T47D (cell line): ENCODE data around the gene OR1M1.
"Not testable (repeated sequence)": the region's sequence is repeated elsewhere in the genome, so short reads cannot be mapped to it uniquely, and the experiment has no call there.

Experiments used
- DNase-seq, 2 experiments: peaks; one replicate each; pipeline versions ENCODE4 v3.0.0 to v3.0.0-alpha.2; 2011 to 2012; ENCODE audit warnings: low read depth in 1 of 2, low spot score in 1 of 2
- JUND ChIP-seq: IDR thresholded peaks from 2 replicates; pipeline ENCODE4 v1.6.1; 2012; ENCODE audit warnings: low read depth
- in situ Hi-C: cut with HindIII; loops from 2 replicates; pipeline ENCODE4 v1.10.0; 2016; ENCODE audit warnings: low sequenced_read_pairs, low pct_unique_long_range_greater_than_20kb

Gene OR1M1, protein sequence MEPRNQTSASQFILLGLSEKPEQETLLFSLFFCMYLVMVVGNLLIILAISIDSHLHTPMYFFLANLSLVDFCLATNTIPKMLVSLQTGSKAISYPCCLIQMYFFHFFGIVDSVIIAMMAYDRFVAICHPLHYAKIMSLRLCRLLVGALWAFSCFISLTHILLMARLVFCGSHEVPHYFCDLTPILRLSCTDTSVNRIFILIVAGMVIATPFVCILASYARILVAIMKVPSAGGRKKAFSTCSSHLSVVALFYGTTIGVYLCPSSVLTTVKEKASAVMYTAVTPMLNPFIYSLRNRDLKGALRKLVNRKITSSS

DNA sequence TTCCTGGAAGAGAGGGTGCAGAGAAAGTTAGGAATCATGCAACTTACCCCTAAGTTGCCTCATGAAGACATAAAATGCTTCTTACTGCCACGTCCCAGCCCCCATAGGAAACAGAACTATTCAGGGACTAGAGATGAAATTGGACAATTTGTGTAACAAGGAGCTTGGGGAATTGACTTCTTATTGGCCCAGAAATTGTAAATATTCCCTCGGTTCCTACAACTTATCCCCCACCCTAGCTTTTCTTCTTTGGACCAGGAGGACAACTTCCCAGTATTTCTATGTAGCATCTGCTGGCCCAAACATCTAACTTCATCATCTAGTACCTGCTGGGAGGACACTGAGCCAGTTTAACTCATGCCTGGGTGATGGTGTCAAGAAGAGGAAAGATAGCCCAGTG, at the start of gene OR1M1:
TSS of gene OR1M1 (plus strand) at position 301 of the 400 bp plus-strand sequence. CDS start 6,184 bp downstream, outside the sequence.
- in situ Hi-C loops, result no loop called here
- no peak for DNase-seq
- no peak for TF ChIP-seq JUND

DNA sequence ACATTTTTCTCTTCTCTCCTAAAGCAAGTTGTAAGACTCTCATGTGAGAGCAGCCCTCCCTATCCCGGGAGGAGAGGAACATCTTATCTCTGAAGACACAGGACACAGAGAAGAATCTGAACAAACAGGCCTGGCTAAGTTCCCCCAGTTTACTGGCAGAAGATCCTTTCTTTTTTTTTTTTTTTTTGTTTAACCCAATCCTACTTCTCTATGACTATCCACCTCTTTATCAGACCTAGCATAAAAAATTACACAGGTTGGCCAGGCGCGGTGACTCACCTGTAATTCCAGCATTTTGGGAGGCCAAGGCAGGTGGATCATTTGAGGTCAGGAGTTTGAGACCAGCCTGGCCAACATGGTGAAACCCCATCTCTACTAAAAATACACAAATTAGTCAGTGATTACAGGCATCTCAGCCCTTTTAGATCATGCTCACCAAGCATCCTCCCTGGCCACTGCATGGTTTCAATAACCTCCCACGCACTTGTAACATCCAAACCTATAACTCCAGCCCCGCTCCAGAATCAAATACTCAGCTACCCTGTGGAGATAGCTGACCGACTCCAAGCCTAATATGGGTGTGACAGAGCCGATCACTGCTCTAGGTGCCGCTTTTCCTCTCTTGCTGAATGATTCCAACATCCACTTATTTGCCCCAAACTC, 49.3 kb upstream of the OR1M1 start:
- DNase-seq, result no peak
- TF ChIP-seq JUND, result no peak
- in situ Hi-C loops, result no loop called here

DNA sequence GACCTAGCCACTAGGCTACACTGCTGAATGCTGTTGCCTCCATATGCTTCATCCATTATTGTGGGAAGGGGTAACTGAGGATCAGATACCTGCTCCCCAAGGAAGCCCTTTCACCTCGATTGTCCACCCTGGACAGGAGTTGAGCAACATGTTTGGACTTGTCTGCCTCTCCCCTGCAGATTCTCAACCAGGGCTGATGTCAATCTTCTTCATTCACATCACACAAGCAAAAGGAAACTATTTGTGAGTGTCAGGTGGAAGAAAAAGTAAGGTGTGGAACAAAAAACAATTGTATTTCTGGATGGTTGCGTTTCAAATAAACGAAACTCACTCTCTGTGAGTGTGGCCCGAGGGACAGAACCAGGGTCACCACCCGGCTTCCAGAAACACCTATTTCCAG, 47.1 kb upstream of the OR1M1 start:
- no peak for TF ChIP-seq JUND
- in situ Hi-C loops, result no loop called here
- no peak for DNase-seq

DNA sequence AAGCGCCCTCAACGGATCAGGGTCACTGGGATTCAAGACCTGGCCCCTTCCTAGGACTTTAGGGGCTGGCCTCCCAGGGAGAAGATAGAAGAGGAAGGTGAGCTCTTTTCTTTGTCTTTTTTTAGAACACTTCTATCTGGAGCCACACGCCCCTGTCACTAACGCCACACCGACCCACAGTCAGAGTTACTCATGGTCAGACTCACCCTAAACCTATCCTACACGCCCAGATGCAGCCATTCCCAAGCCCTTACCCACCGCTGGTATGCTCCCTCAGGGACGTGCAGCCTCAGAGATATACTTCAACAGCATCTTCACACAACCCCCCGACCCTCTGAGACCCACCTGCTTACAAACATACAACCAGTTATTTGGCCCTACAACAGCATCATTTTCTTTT, 46.7 kb upstream of the OR1M1 start:
- in situ Hi-C loops, result no loop called here
- no peak for DNase-seq
- TF ChIP-seq JUND, result no peak

DNA sequence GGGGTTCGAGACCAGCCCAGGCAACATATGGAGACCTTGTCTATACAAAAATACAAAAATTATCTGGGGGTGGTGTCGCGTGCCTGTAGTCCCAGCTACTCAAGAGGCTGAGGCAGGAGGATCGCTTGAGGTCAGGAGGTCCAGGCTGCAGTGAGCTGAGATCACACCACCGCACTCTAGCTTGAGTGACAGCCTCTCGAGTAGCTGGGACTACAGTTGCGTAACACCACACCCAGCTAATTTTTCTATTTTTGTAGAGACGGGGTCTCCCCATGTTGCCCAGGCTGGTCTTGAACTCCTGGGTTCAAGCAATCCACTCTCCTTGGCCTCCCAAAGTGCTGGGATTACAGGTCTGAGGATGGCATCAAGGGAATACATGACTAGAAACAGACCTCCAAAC, 45.8 kb upstream of the OR1M1 start:
- TF ChIP-seq JUND, result no peak
- in situ Hi-C loops, result no loop called here
- no peak for DNase-seq

DNA sequence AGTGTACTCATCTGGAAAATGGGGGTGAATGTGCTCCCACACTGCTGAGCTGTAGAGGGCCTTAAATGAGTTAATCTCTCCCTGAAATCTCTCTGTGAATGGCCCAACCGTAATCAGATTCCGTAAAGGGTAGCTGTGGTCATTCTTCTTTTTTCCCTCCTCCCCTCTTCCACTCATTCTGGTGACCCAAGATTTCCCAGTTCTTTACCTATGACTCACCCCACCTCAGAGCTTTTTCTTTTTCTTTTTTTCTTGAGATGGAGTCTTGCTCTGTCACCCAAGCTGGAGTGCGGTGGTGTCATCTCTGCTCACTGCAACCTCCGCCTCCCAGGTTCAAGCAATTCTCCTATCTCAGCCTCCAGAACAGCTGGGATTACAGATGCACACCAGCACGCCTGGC, 43.3 kb upstream of the OR1M1 start:
- in situ Hi-C loops, result no loop called here

DNA sequence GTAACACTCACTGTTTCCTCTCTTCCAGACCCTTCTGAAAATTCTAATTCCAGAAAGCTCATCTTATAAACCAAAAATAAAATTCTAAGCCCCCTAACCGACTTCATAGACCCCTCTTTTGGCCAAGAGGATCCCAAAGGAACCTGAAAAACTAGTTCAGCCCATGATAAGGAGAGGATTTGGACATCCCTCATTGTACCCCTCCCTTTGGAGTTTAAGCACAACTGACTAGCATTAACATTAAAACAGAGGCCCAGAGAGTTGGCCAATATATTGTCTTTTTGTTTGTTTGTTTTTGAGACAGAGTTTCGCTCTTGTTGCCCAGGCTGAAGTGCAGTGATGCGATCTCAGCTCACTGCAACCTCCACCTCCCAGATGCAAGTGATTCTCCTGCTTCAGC, 42.4 kb upstream of the OR1M1 start:
- DNase-seq, result no peak
- in situ Hi-C loops, result no loop called here
- no peak for TF ChIP-seq JUND

More for the DNA sequence above, 43.3 kb upstream of the OR1M1 start:
- no peak for TF ChIP-seq JUND
- no peak for DNase-seq

DNA sequence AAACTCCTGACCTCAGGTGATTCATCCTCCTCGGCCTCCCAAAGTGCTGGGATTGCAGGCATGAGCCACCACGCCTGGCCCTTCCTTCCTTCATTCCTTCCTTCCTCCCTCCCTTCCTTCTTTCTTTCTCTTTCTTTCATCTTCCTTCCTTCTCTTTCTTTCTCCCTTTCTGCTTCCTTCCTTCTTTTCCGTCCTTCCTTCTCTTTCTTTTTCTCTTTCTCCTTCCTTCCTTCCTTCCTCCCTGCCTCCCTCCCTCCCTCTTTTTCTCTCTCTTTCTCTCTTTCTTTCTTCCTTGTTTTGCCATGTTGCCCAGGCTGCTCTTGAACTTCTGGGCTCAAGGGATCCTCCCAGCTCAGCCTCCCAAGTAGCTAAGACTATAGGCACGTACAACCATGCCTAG, 40.2 kb upstream of the OR1M1 start:
- DNase-seq, result no peak
- no peak for TF ChIP-seq JUND
- in situ Hi-C loops, result no loop called here

DNA sequence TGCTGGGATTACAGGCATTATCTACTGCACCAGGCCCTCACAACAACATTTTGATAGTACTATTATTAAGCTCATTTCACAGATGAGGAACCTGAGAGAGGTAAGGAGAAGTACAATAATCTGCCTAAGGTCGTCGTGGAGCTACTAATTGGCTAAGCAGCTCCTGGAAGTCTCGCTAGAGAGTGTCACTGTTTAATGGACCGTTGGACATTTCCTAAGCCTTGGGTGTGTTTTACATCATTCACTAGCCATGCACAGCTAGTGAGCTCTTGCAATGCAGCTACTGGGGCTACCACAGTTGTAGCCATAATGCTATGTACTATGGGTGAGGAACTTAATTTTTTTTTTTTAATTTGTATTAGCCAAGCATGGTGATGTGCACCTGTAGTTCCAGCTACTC, 34.0 kb upstream of the OR1M1 start:
- no peak for TF ChIP-seq JUND
- no peak for DNase-seq
- in situ Hi-C loops, result no loop called here

DNA sequence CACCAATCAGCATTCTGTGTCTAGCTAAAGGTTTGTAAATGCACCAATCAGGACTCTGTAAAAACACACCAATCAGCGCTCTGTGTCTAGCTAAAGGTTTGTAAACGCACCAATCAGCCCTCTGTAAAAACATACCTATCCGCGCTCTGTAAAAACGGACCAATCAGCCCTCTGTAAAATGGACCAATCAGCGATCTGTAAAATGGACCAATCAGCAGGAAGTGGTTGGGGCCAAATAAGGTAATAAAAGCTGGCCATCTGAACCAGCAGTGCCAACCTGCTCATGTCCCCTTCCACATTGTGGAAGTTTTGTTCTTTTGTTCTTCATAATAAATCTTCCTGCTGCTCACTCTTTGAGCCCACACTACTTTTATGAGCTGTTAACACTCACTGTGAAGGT, 33.2 kb upstream of the OR1M1 start:
- in situ Hi-C loops, result not testable (repeated sequence)

DNA sequence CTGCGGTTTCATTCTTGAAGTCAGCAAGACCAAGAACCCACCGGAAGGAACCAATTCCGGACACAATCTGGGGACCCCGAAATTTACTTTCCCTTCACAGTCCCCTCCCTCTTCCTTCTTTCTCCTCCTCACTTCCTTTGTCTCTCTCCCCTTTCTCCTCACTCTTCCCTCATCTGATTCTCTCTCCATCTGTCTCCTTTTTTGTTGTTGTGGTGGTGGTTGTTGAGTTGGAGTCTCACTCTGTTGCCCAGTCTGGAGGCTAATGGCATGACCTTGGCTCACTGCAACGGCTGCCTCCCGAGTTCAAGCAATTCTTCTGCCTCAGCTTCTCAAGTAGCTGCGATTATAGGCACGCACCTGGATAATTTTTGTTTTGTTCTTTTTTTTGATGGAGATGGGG, 32.7 kb upstream of the OR1M1 start:
- in situ Hi-C loops, result no loop called here
- no peak for DNase-seq
- no peak for TF ChIP-seq JUND

More for the DNA sequence above, 33.2 kb upstream of the OR1M1 start:
- DNase-seq, result not testable (repeated sequence)

DNA sequence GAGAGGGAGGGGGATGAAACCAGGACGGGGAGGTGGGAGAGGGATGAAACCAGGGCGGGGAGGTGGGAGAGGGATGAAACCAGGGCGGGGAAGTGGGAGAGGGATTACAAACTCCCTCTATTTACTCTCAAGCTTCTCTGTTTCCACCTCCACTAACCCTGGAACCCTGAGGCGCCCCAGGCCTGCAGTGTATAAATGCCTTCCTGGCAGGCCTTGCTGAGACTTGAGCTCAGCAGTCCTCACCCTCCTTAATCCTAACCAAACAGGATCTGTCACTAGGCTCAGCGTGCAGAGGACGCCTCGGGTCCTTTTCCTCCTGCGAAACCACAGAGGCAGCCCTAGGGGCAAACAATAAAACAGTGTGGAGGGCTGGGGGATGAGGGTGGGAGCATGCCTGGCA, 32.1 kb upstream of the OR1M1 start:
- in situ Hi-C loops, result no loop called here
- peak; percentile 45 to 98 for DNase-seq
- peak; percentile 57; the same call in 1 of the 2 replicates for TF ChIP-seq JUND

DNA sequence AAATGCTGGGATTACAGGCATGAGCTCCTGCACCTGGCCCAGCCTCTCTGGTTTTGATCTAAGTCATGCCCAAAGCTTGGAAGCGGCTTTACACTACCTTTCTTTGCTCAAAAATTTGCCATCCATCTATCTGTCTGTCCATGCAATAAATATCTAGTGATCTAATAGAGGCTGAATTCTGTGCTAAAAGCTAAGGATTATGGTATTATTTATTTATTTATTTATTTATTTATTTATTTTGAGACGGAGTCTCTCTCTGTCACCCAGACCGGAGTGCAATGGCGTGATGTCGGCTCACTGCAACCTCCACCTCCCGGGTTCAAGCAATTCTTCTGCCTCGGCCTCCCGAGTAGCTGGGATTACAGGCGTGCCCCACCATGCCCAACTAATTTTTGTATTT, 30.7 kb upstream of the OR1M1 start:
- in situ Hi-C loops, DNase-seq: not testable (repeated sequence)

DNA sequence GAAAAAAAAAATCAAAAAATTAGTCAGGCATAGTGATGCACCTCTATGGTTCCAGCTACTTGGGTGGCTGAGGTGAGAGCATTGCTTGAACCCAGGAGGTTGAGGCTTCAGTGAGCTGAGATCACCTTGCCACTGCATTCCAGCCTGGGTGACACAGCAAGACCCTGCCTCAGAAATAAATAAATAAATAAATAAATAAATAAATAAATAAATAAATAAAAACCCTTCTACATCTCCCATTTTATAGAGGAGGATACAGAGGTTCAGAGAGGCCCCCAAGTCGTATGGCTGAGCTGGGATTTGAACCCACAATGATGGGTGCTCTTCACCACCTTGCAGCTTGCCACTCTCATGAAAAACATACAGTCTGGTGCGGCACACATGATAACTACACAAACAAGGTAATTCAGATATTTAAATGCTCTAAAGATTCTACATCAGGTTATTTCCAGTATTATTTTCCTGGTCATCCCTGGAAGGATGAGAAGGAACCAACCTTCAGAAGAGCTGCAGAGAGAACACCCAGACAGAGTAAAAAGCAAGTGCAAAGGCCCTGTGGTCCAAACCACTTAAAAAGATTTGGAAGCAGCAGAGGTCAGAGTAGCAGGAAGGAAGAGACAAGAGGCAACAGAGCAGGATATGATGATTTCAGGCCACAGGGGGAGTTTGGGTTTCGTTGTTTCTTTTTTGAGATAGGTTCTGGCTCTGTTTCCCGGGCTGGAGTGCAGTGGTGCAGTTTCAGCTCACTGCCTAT, 29.2 kb upstream of the OR1M1 start:
- no peak for DNase-seq
- no peak for TF ChIP-seq JUND
- in situ Hi-C loops, result no loop called here
